Erythroblast (primary cell): Measurements from ENCODE around the gene PARD3.

ENCODE experiments used
- GATA1 ChIP-seq: IDR thresholded peaks from 2 replicates; pipeline ENCODE4 v1.6.1; 2011; ENCODE audit warnings: low read depth, mild to moderate bottlenecking, control low read depth, low read length, moderate library complexity
- POLR2A ChIP-seq: IDR thresholded peaks from 2 replicates; pipeline ENCODE4 v1.6.1; 2011; ENCODE audit warnings: mild to moderate bottlenecking, low read length

DNA sequence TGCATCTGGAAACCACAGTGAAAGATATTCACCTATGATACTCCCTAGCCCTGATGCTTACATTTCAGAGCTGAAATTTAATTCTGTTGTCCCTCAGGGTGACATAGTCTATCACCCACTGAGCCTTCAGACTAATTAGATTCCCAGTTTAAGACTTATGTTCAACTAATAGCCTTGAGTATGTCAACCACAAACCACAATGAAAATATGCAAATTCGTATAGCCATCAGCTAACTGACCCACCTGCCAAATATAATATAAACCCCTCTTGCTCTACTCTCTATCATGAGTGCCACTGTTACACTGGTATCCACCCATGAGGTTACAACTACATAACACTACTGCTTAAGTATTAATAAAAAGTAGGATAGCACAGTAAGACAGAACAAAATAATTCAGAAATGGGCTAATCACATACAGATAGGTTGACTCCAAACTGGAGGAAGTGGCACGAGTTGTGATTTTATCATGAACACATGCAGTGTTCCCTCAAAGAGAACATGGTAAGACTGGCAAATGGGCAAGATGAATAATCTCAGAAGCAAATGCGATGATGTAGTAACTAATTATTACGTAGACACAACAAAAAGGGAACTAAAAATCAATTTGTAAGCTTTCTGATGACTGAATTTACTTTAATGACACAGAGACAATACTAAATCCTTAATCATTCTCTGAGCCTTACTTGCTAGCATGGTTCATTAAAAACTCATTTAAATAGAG is 290.6 kb downstream of the PARD3 start:
- no peak for TF ChIP-seq POLR2A
- TF ChIP-seq GATA1, result no peak
